Transverse colon (tissue), 4 donors: Measurements from ENCODE around the gene STARD7. TPM values are rescaled to one million over a fixed set of nuclear protein-coding genes. Genes with fewer than 3 reads are reported as not detected.

ENCODE experiments used
- DNase-seq: peaks from one replicate; pipeline ENCODE4 v3.0.0-alpha.2; 2019
- H3K27ac ChIP-seq, 4 donors: fragments of 200-600 bp; sonication (generic); 2 replicates each; pipeline ENCODE4 v1.5.1; 2016 to 2018; ENCODE audit warnings: inconsistent platforms in 4 of 4
- H3K27me3 ChIP-seq: fragments of 200-600 bp; sonication (generic); 2 replicates; pipeline ENCODE4 v1.5.1; 2017; ENCODE audit warnings: inconsistent platforms
- H3K36me3 ChIP-seq, 4 donors: fragments of 200-600 bp; sonication (generic); 2 replicates each; pipeline ENCODE4 v1.5.1; 2017 to 2019; ENCODE audit warnings: inconsistent platforms in 4 of 4
- H3K4me1 ChIP-seq, 4 donors: fragments of 200-600 bp; sonication (generic); 2 replicates each; pipeline ENCODE4 v1.5.1; 2017 to 2020; ENCODE audit warnings: inconsistent platforms in 4 of 4
- H3K4me3 ChIP-seq, 4 donors: fragments of 200-600 bp; sonication (generic); 1 replicate in 1 of 4; 2 replicates in 3 of 4; pipeline versions ENCODE4 v1.5.1 to v1.6.1; 2017 to 2019; ENCODE audit warnings: inconsistent platforms in 4 of 4
- H3K9me3 ChIP-seq, 2 donors: fragments of 200-600 bp; sonication (generic); 2 replicates each; pipeline ENCODE4 v1.5.1; 2017 to 2019; ENCODE audit warnings: inconsistent platforms in 2 of 2
- EP300 ChIP-seq: sonication (generic); formaldehyde crosslinking; IDR thresholded peaks from one replicate; pipeline ENCODE4 v1.6.1; 2017; ENCODE audit warnings: antibody characterized with exemption, low read depth
- POLR2A ChIP-seq: fragments of 450-650 bp; IDR thresholded peaks from one replicate; pipeline ENCODE4 v1.6.1; 2016; ENCODE audit warnings: antibody characterized with exemption, mild to moderate bottlenecking, moderate library complexity
- POLR2AphosphoS5 ChIP-seq, 3 donors: sonication (generic); formaldehyde crosslinking; IDR thresholded peaks; one replicate each; pipeline ENCODE4 v1.6.1; 2016; ENCODE audit warnings: antibody characterized with exemption in 3 of 3
- WGBS, 2 donors: methylation state at CpG; one replicate each; pipeline ENCODE4 v1.1.5; 2018; ENCODE audit warnings: low coverage in 1 of 2; 5-methylcytosine and 5-hydroxymethylcytosine counted together
- in situ Hi-C, 4 donors: fragments of 200-750 bp; cut with MboI; loops; one replicate each; pipeline versions ENCODE4 v1.15.0 to v1.15.1; 2017; ENCODE audit warnings: low sequenced_read_pairs in 3 of 4, low pct_ligation_motif_present in 1 of 4, low pct_unique_long_range_greater_than_20kb in 1 of 4
- intact Hi-C: fragments of 100-400 bp; cut with DNase I; formaldehyde crosslinking; loops from one replicate; pipeline ENCODE4 v1.15.1; 2023; ENCODE audit warnings: low total_unique reads
- total RNA-seq, 4 donors: library from RNA; depleted of rRNA; stranded (reverse); fragments of >200 nt; gene quantifications; one replicate each; pipeline ENCODE4 v1.1.0, GENCODE V29; 2016
- TF ChIP-seq, protein P1 (sequence below), 5 experiments: fragments of 200-600 bp in 3 of 5; fragments of 450-650 bp in 2 of 5; sonication (generic) in 3 of 5; IDR thresholded peaks; 1 replicate in 2 of 5; 2 replicates in 3 of 5; pipeline ENCODE4 v1.5.1; 2016 to 2017; ENCODE audit warnings: antibody characterized with exemption in 5 of 5, inconsistent platforms in 3 of 5, mild to moderate bottlenecking in 2 of 5, moderate library complexity in 1 of 5

Gene STARD7
- total RNA-seq, 4 donors from 2014 or later = 74.1 to 155 (median 139) TPM

- TF ChIP-seq POLR2A (no peak), EP300 (no peak), POLR2AphosphoS5 (IDR thresholded peaks at IDR 0.05) (no peak)
- TF ChIP-seq, protein P1, sequence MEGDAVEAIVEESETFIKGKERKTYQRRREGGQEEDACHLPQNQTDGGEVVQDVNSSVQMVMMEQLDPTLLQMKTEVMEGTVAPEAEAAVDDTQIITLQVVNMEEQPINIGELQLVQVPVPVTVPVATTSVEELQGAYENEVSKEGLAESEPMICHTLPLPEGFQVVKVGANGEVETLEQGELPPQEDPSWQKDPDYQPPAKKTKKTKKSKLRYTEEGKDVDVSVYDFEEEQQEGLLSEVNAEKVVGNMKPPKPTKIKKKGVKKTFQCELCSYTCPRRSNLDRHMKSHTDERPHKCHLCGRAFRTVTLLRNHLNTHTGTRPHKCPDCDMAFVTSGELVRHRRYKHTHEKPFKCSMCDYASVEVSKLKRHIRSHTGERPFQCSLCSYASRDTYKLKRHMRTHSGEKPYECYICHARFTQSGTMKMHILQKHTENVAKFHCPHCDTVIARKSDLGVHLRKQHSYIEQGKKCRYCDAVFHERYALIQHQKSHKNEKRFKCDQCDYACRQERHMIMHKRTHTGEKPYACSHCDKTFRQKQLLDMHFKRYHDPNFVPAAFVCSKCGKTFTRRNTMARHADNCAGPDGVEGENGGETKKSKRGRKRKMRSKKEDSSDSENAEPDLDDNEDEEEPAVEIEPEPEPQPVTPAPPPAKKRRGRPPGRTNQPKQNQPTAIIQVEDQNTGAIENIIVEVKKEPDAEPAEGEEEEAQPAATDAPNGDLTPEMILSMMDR (IDR thresholded peaks at IDR 0.05) = no peak
- Histone ChIP-seq H3K27ac (no peak overlapping the region), H3K9me3 (no peaks in the 10 kb centered on the region), H3K36me3 (peaks cover 0 to 41% (median 12%) of the 10 kb centered on the region in 4 donors), H3K27me3 (no peaks in the 10 kb centered on the region), H3K4me3 (no peak overlapping the region), H3K4me1 (peaks cover under 1 to 16% (median 5%) of the 10 kb centered on the region in 4 donors)
- in situ Hi-C loops = loop anchor here in 1 of 4 donors (25.0 kb wide), 1 partner anchor 241 kb away; no protein-coding TSS in a partner anchor
- no peak for DNase-seq
- intact Hi-C loops = no loop called here
- 35 to 50% methylated on average over 3 to 7 of the region's 7 CpGs for WGBS, 2 donors
Measured at GRCh38 chr2:96253006-96253405, 44.4 kb upstream of the STARD7 start.

- in situ Hi-C loops (loop anchor here in 1 of 4 donors (25.0 kb wide), 1 partner anchor 240 kb away; no protein-coding TSS in a partner anchor), intact Hi-C loops (no loop called here)
- Histone ChIP-seq H3K4me1 (peaks cover 0 to 12% (median 2%) of the 10 kb centered on the region in 4 donors), H3K27me3 (no peaks in the 10 kb centered on the region), H3K36me3 (peaks cover 0 to 41% (median 12%) of the 10 kb centered on the region in 4 donors), H3K27ac (no peak overlapping the region), H3K9me3 (no peaks in the 10 kb centered on the region), H3K4me3 (no peak overlapping the region)
- DNase-seq = no peak
- TF ChIP-seq, protein P1 (IDR thresholded peaks at IDR 0.05) = no peak
- no peak for TF ChIP-seq EP300
- TF ChIP-seq POLR2AphosphoS5 (IDR thresholded peaks at IDR 0.05) = no peak
- TF ChIP-seq POLR2A = no peak
- 92% methylated on average over 8 of the region's 8 CpGs; no CpG with 5 or more reads in 1 of the 2 donors for WGBS, 2 donors
Measured at GRCh38 chr2:96252526-96252925, 43.9 kb upstream of the STARD7 start.

GRCh38 chr2:96251721-96252292 is 43.2 kb upstream of the STARD7 start:
- peak; percentile 27 for DNase-seq
- no peak overlapping the region for H3K4me3 ChIP-seq
- 68 to 71% methylated on average over 4 to 6 of the region's 6 CpGs for WGBS, 2 donors
- peaks cover 0 to 41% (median 12%) of the 10 kb centered on the region in 4 donors for H3K36me3 ChIP-seq
- H3K27ac ChIP-seq = peak overlapping the region in 1 of 4 donors; percentile 41
- peaks cover 0 to 5% (median 1%) of the 10 kb centered on the region in 4 donors for H3K4me1 ChIP-seq
- intact Hi-C loops (no loop called here), in situ Hi-C loops (loop anchor here in 1 of 4 donors (25.0 kb wide), 1 partner anchor 240 kb away; no protein-coding TSS in a partner anchor)
- H3K9me3 ChIP-seq = no peaks in the 10 kb centered on the region
- TF ChIP-seq EP300 (no peak), POLR2A (no peak), POLR2AphosphoS5 (IDR thresholded peaks at IDR 0.05) (peak in 1 of 3 donors; percentile 10)
- TF ChIP-seq, protein P1 (IDR thresholded peaks at IDR 0.05) = no peak
- no peaks in the 10 kb centered on the region for H3K27me3 ChIP-seq

- H3K36me3 ChIP-seq = peaks cover 0 to 31% (median 12%) of the 10 kb centered on the region in 4 donors
- WGBS, 2 donors = 90 to 93% methylated on average over 4 to 6 of the region's 6 CpGs
- no peaks in the 10 kb centered on the region for H3K27me3 ChIP-seq
- H3K9me3 ChIP-seq = no peaks in the 10 kb centered on the region
- H3K4me3 ChIP-seq = no peak overlapping the region
- intact Hi-C loops (no loop called here), in situ Hi-C loops (loop anchor here in 1 of 4 donors (25.0 kb wide), 1 partner anchor 238 kb away; no protein-coding TSS in a partner anchor)
- H3K27ac ChIP-seq = no peak overlapping the region
- TF ChIP-seq POLR2A (no peak), POLR2AphosphoS5 (IDR thresholded peaks at IDR 0.05) (no peak), EP300 (no peak)
- TF ChIP-seq, protein P1 (IDR thresholded peaks at IDR 0.05) = no peak
- peaks cover 0 to 5% (median 0%) of the 10 kb centered on the region in 4 donors for H3K4me1 ChIP-seq
- DNase-seq = no peak
Measured at GRCh38 chr2:96250188-96250587, 41.6 kb upstream of the STARD7 start.
